DOHH2 (cell line): Measurements from ENCODE around the gene PTPA.
"Not testable (repeated sequence)": the region's sequence is repeated elsewhere in the genome, so short reads cannot be mapped to it uniquely, and the experiment has no call there.

Source experiments
- H3F3A ChIP-seq: fragments of 200-600 bp; sonication (generic), shearing (Covaris generic); 2 replicates; pipeline ENCODE4 v1.6.0; 2016; ENCODE audit warnings: antibody characterized with exemption, mild to moderate bottlenecking; ENCODE audit not compliant: control insufficient read depth, insufficient read depth
- H3K27ac ChIP-seq: fragments of 200-600 bp; sonication (generic); 2 replicates; pipeline ENCODE4 v1.5.1; 2014; ENCODE audit warnings: low read depth, mild to moderate bottlenecking, low read length, moderate library complexity
- H3K27me3 ChIP-seq: fragments of 200-600 bp; sonication (generic); 2 replicates; pipeline ENCODE4 v1.6.1; 2014; ENCODE audit warnings: mild to moderate bottlenecking, low read length, mixed read lengths; ENCODE audit not compliant: control insufficient read depth
- H3K36me3 ChIP-seq: fragments of 200-600 bp; sonication (generic); 2 replicates; pipeline ENCODE4 v1.6.1; 2014; ENCODE audit warnings: mild to moderate bottlenecking, low read length, moderate library complexity, mixed read lengths; ENCODE audit not compliant: control insufficient read depth
- H3K4me1 ChIP-seq: fragments of 200-600 bp; sonication (generic); 2 replicates; pipeline ENCODE4 v1.6.1; 2014; ENCODE audit warnings: mild to moderate bottlenecking, low read length, mixed read lengths; ENCODE audit not compliant: control insufficient read depth
- H3K4me2 ChIP-seq: fragments of 200-600 bp; sonication (generic); 2 replicates; pipeline ENCODE4 v1.6.0; 2014; ENCODE audit warnings: mild to moderate bottlenecking, low read length, moderate library complexity
- H3K4me3 ChIP-seq: fragments of 200-600 bp; sonication (generic); 2 replicates; pipeline ENCODE4 v1.5.1; 2014; ENCODE audit warnings: mild to moderate bottlenecking, low read length, mixed read lengths
- H3K79me2 ChIP-seq: fragments of 200-600 bp; sonication (generic); 2 replicates; pipeline ENCODE4 v1.6.1; 2014; ENCODE audit warnings: mild to moderate bottlenecking, low read length, mixed read lengths; ENCODE audit not compliant: control insufficient read depth
- H3K9me2 ChIP-seq: fragments of 200-600 bp; sonication (generic); replicated peaks from 2 replicates; pipeline ENCODE4 v1.6.1; 2014; ENCODE audit warnings: mild to moderate bottlenecking, low read length, mixed read lengths; ENCODE audit not compliant: control insufficient read depth
- H3K9me3 ChIP-seq: fragments of 200-600 bp; sonication (generic); 2 replicates; pipeline ENCODE4 v1.6.1; 2014; ENCODE audit warnings: antibody characterized with exemption, low read length, mixed read lengths; ENCODE audit not compliant: control insufficient read depth, insufficient read depth
- H4K20me1 ChIP-seq: fragments of 200-600 bp; sonication (generic); 2 replicates; pipeline ENCODE4 v1.6.0; 2014; ENCODE audit warnings: low read depth, mild to moderate bottlenecking, antibody characterized with exemption, low read length, moderate library complexity; ENCODE audit not compliant: control insufficient read depth, insufficient read depth
- EZH2phosphoT487 ChIP-seq: fragments of 200-600 bp; sonication (generic); IDR thresholded peaks from 2 replicates; pipeline ENCODE4 v1.6.1; 2017; ENCODE audit warnings: borderline replicate concordance, mild to moderate bottlenecking, antibody characterized with exemption, low read length, moderate library complexity, mixed read lengths
- TF ChIP-seq, protein P1 (sequence below): fragments of 200-600 bp; sonication (generic); IDR thresholded peaks from one replicate; pipeline ENCODE4 v1.5.1; 2014; ENCODE audit warnings: antibody characterized with exemption, mild to moderate bottlenecking, low read depth, low read length; ENCODE audit not compliant: poor library complexity, severe bottlenecking

Gene PTPA

GRCh38 chr9:129185402-129185801 lies 74.2 kb downstream of the PTPA start:
- no peak overlapping the region for H3K4me2 ChIP-seq
- no peaks in the 10 kb centered on the region for H3K9me2 ChIP-seq
- no peaks in the 10 kb centered on the region for H3F3A ChIP-seq
- peaks cover 5% of the 10 kb centered on the region; the same call in 1 of the 2 replicates for H3K27me3 ChIP-seq
- no peaks in the 10 kb centered on the region for H3K9me3 ChIP-seq
- H3K36me3 ChIP-seq: no peaks in the 10 kb centered on the region
- H3K27ac ChIP-seq: no peak overlapping the region
- no peaks in the 10 kb centered on the region for H4K20me1 ChIP-seq
- H3K4me3 ChIP-seq: no peak overlapping the region
- no peak for TF ChIP-seq EZH2phosphoT487
- no peaks in the 10 kb centered on the region for H3K79me2 ChIP-seq
- H3K4me1 ChIP-seq: no peaks in the 10 kb centered on the region

GRCh38 chr9:129185991-129186390 lies 74.8 kb downstream of the PTPA start:
- no peaks in the 10 kb centered on the region for H3K36me3 ChIP-seq
- H3K27ac ChIP-seq: no peak overlapping the region
- no peaks in the 10 kb centered on the region for H3F3A ChIP-seq
- H4K20me1 ChIP-seq: no peaks in the 10 kb centered on the region
- peaks cover under 1% of the 10 kb centered on the region; the same call in 1 of the 2 replicates for H3K27me3 ChIP-seq
- H3K9me2 ChIP-seq: no peaks in the 10 kb centered on the region
- no peaks in the 10 kb centered on the region for H3K79me2 ChIP-seq
- TF ChIP-seq, protein P1, sequence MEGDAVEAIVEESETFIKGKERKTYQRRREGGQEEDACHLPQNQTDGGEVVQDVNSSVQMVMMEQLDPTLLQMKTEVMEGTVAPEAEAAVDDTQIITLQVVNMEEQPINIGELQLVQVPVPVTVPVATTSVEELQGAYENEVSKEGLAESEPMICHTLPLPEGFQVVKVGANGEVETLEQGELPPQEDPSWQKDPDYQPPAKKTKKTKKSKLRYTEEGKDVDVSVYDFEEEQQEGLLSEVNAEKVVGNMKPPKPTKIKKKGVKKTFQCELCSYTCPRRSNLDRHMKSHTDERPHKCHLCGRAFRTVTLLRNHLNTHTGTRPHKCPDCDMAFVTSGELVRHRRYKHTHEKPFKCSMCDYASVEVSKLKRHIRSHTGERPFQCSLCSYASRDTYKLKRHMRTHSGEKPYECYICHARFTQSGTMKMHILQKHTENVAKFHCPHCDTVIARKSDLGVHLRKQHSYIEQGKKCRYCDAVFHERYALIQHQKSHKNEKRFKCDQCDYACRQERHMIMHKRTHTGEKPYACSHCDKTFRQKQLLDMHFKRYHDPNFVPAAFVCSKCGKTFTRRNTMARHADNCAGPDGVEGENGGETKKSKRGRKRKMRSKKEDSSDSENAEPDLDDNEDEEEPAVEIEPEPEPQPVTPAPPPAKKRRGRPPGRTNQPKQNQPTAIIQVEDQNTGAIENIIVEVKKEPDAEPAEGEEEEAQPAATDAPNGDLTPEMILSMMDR: no peak
- no peak for TF ChIP-seq EZH2phosphoT487
- no peak overlapping the region for H3K4me2 ChIP-seq
- no peaks in the 10 kb centered on the region; the same call in 1 of the 2 replicates for H3K9me3 ChIP-seq
- no peaks in the 10 kb centered on the region for H3K4me1 ChIP-seq
- no peak overlapping the region for H3K4me3 ChIP-seq

- Histone ChIP-seq H4K20me1 (no peaks in the 10 kb centered on the region), H3F3A (no peaks in the 10 kb centered on the region), H3K79me2 (no peaks in the 10 kb centered on the region), H3K27me3 (no peaks in the 10 kb centered on the region; the same call in 1 of the 2 replicates), H3K27ac (no peak overlapping the region), H3K9me3 (no peaks in the 10 kb centered on the region; the same call in 1 of the 2 replicates), H3K4me1 (no peaks in the 10 kb centered on the region), H3K4me3 (no peak overlapping the region), H3K36me3 (no peaks in the 10 kb centered on the region), H3K9me2 (no peaks in the 10 kb centered on the region), H3K4me2 (no peak overlapping the region)
- TF ChIP-seq, protein P1: no peak
- no peak for TF ChIP-seq EZH2phosphoT487
Measured at GRCh38 chr9:129187042-129187441, 75.8 kb downstream of the PTPA start.

DNA sequence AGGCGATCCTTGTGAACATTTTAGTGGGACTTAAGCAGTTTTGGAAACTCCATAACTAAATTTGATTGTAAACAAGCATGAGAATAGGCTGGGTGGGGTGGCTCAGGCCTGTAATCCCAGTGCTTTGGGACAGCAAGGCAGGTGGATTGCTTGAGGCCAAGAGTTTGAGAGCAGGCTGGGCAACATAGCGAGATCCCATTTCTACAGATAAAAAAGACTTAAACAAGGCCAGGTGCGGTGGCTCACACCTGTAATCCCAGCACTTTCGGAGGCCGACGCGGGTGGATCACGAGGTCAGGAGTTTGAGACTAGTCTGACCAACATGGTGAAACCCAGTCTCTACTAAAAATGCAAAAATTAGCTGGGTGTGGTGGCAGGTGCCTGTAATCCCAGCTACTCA lies 78.8 kb downstream of the PTPA start:
- H3K4me3 ChIP-seq, H4K20me1 ChIP-seq, H3K79me2 ChIP-seq, H3K36me3 ChIP-seq, H3F3A ChIP-seq, H3K4me1 ChIP-seq, H3K27ac ChIP-seq, H3K9me2 ChIP-seq, H3K9me3 ChIP-seq, H3K27me3 ChIP-seq, H3K4me2 ChIP-seq: not testable (repeated sequence)
